SIG-M5 (cell line): Measurements from ENCODE around the gene NCEH1.

Experiments used
- DNase-seq: peaks from one replicate; lab custom pipeline; 2025; lab: John Stamatoyannopoulos, UW

Gene NCEH1

DNA sequence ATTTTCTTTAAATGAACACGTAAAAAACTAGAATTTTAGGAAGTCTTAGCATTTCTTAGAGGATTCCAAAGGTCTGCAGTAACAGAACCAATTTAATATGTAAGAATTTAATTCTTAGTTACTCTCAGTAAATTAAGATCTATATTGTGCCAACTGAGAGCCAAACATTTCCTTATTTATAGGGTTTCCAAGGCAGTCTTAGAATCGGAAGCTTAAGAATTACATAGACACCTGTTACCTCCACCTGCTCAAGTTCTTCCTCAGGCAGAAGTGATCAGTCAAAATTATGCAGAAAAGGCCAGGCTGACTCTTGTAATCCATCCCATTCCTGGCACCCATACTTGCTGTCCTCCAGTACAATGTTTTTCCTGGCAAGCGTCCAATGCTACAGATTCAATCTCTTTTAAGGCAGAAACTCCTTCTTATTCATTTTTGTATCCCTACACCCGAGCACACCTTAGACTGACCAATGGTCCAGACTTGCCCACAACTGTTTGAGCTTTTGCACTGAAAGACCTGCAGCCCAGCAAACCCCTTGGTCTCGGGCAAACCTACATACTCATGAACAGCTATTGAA lies 64.3 kb downstream of the NCEH1 start:
- DNase-seq = no peak

DNA sequence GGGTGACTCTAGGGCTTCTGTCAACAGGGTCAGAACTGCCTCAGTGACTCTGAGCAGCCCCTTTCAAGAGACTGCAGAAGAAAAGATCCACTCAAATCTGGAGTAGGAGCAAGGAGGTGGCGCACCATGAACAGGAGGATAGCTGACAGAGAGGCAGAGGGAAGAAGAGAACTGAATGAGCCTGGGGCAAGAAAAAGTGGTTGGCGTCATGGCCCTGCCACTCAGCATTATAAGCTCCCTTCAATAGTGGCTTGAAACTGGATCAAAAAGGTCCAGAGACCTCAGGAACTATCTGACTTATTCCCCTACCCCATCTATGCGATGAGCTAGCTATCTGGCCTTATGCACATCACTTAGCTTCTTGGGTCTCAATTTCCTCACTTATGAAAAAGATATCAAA lies 66.6 kb downstream of the NCEH1 start:
- no peak for DNase-seq

DNA sequence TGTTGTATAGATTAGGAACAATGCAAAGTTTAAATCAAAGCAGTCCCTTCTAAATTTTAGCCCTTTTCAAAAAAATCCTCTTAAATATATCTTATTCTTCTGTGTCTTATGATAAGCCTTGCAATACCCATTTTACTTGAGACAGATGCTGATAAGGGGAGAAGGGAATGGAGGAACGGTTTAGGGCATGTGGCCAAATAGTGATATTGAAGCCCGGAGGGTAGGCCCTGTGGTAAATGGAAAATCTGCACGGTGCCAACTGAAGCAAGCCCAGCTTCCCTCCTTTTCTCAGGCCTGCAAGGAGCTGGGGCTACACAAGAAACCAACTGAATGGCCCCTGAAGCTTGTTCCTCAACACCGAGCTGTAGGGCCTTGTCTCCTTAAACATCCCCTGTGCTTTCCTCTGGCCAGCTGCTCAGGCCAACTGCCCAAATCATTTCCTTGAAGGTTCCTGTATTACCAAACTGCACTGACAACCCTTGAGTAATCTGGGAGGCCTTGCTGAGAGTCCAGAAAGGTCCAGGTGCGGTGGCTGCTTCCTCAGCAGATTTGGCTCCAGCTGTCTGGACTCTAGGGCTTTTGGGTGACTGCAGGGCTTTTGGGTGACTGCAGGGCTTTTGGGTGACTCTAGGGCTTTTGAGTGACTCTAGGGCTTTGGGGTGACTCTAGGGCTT lies 67.2 kb downstream of the NCEH1 start:
- no peak for DNase-seq

DNA sequence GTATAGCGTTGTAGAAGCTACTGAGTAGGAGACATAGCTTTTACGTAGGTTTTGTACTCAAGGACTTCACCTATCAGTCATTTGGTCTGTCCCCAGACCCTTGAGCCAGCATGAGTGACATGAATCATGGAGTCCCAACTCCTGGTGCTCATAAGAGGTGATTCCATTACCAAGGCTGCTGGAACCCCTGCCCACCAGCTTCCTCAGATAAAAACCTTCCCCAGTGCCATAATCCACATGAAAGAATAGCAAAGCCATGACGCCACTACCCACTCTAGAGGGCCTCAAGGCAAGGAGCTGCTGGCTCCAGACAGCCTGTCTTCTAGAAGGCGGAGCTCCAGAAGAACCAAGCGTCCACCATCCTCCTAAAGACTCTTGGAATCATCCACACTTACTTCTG lies 69.6 kb downstream of the NCEH1 start:
- no peak for DNase-seq

DNA sequence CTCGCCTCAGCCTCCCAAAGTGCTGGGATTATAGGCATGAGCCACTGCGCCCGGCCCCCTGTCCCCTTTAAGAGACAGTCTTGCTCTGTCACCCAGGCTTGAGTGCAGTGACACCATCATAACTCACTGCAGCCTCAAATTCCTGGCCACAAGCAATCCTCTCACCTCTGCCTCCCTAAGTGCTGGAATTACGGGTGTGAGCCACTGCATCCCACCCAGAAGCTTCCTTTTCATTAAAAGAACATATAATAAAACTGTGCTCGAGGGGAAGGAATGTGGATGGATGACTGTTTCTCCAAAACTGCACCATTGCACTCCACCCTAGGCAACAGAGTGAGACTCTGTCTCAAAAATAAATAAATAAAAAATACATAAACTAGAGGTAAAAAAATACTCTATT lies 70.1 kb downstream of the NCEH1 start:
- DNase-seq = no peak

DNA sequence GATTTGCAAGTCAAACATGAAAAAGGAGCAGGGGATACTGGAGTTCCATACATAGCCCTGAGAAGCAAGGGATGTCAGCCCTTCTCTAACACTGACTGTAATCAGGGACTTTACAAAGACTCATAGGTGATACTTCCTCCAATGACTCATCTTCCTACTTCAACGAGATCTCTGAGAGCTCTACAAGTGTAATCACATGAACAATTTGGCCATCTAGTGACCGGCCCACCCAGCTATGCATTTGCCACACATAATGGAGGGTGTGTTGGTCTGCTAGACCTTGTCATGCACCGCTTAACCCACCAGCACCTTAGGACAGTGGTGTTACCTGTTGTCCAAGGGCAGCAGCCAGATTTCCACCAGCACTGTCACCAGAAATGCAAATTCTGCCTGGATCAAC lies 75.3 kb downstream of the NCEH1 start:
- DNase-seq = no peak

DNA sequence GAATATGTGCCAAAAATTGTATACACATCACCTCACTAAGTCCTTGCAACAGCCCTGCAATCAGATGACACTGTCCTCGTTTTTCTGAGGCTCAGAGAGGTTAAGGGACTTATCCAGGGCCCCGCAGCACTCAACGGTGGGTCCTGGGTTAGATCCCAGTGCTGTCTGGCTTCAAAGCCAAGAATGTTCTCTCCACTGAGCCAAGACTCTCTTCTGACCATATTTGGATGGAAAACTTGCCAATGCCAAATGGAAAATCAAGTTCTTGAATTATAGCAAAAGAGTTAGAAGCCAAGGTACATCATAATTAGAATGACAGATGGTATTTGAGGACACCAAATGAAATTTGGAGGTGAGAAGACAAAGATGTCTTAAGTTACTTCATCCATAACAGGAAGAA lies 75.9 kb downstream of the NCEH1 start:
- no peak for DNase-seq

DNA sequence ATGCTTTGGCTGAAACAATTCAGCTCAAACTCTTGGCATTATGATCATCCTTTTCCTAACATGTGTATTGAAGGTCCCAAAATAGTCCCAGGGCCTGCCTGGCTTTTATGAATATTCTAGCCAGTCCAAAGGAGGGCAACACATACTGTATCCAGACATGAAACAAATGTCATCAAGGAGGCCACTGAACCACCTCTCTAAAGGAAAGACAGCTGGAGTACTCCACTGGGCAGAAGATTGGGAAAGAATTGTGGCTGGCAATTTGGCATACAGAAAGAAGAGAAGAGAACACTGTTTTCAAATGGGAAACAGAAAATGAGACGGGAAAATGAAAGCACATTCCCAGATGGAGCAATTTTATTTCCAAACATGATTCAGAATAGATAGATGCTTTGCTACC lies 80.6 kb downstream of the NCEH1 start:
- no peak for DNase-seq

DNA sequence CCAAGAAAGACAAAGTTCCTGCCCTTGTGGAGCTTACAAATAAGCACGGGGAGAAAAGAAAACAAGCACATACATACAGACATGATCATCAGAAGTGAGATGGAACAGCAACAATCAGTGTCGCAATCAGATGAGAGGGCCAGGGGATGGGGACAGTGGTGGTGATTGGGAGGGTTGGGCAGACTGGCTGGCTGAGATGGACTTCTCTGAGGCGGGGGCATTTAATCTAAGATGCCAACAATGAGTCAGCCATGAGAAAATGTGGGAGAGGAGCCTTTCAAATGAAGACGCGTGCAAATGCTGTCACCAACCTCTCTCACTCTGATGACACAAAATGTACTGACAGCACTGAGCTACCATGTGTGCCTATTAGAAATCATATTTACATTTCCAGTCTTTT lies 81.4 kb downstream of the NCEH1 start:
- DNase-seq = no peak

DNA sequence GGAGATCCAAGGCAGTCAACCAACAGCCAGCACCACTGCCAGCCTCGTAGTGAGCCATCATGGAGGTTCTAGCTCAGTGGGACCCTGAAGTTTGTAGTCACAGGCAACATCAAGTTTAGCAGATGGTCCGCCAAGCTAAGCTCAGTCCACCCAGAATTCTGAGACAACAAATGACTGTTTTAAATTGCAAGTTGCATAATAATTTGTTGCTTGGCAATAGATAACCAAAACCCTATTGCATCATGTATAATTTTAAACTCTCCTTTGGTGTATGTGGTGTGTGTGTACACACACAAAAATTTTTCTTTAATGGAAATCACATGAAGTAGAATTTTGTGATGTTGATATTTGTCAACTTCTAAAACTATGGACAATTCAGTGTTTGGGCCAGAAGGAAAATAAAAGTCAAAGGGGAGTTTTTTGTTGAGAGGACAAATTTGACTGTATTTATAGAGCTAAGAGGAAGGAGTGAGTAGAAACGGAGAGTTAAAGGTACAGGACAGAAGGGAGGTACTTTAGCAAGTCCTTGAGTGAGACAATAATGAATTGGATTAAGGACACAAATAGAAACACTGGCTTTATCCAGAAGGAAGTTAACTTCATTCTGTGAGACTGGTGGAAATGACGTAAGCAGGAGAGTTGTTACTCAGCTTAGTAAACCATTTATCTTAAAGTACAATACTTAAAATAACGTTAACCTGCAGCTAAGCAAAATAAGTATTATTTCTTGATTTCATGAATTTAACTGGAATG lies 83.6 kb downstream of the NCEH1 start:
- DNase-seq = peak; percentile 72

DNA sequence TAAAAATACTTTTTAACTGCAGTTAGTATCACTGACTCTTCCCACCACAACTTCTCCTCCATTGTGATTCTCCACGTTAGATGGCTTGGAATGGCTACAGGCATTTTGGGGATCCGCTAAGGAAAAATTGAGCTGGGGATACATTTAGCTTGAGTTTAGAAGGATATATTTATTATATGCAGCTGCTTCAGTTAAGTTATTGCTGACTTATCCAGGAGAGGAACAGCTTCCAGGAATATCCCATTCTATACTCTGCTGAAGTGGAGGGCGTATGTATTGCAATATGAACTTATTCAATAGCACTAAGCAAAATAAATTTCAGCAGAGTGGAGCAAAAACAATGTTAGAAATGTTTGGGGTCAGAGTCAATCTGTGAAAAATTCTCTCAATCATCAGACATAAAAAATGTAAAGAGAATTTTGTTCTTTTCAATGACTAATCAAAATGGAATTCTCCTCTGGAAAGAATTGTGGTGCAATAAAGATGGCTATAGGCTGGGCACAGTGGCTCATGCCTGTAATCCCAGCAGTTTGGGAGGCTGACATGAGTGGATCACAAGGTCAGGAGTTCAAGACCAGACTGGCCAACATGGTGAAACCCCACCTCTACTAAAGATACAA lies 84.7 kb downstream of the NCEH1 start:
- DNase-seq = no peak

DNA sequence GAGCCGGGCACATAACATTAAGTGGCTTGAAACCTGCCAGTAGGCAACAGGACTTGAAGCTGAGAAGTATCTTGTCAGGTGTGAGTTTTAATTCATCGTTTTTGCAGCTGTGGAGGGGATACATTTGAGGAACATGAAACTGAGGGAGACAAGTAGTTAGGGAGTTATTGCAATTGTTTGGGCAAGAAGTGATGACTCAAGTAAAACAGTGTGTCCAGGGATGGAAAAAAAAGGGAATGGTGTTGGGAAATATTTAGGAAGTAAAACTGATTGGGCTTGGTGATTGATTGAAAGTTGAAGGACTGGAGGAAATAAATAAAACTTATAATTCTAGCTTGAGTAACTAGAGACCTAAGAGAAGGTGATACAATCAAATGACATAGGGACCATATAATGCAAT lies 85.5 kb downstream of the NCEH1 start:
- DNase-seq = no peak

DNA sequence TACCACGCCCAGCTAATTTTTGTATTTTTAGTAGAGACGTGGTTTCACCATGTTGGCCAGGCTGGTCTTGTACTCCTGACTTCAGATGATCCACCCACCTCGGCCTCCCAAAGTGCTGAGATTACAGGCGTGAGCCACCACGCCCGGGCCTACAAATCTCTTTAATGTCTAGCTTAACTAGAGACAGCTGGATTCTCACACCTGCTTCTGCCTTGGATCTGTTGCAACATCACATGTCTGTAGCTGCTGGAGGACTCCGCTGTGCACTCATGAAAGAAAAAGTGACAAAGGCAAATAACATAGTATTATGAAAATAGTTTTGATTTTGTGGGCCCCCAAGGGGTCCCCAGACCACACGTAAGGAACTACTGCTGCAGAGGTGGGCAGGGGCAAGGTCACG lies 85.9 kb downstream of the NCEH1 start:
- DNase-seq = no peak

DNA sequence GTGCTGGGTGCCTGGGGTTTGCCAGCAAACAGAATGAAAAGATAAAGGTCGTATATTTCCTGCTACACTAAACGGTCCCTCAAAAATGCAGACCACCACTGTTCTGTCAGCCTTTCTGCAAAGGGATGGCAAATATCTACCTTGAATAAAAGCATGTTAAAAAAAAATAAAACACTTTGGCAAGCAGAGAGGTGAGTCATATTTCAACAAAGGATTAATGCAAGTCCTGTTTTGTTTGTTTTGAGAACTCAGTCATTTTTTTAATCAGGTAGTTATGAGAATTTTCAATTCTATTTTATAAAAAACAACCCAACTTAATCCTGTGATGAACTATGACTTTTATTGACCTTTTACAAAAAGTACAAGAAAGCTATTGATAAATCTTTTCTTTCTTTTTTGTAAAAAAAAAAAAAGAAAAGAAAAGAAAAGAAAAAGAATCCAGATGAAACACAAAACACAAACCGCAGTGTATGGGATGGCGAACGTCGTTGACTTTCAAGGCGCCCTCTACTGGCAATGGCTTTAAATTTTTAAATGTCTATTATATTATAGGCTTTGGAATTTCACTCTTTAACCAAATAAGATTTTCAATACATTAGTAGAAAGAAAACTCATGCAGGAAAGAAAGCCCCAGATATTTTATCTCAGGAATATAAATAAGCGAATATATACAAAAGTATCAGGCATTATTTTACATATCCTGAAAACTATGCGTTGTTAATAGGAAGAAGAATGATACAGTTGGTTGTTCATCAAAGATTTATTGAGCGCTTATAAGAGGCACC lies 87.8 kb downstream of the NCEH1 start:
- no peak for DNase-seq

DNA sequence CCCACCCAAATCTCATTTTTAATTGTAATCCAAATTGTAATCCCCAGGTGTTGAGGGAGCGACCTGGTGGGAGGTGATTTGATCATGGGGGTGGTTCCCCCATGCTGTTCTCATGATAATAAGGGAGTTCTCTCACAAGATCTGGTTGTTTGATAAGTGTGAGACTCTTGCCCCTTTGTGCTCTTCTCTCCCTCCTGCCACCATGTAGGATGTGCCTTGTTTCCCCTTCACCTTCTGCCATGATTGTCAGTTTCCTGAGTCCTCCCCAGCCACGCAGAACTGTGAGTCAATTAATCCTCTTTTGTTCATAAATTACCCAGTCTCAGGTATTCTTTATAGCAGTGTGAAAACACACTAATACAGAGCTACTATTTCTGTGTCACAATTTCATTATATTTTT lies 88.7 kb downstream of the NCEH1 start:
- no peak for DNase-seq

DNA sequence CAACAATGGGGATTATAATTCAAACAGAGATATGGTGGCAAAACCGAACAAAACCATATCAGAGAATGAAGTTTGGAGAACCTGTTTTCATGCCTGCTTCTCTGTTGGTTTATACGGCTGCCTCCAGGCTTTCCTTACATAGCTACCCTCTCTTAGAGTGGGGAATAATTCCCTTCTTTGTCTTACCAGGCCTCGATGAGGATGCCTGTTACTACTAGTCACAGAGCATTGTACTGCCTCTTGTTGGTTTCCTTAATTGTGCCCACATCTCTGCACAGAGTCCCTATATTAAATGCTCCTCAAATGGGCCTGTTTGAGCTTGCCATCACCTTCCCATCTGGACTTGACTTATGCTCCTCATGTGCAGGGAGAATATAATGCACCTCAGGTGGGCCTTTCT lies 92.9 kb downstream of the NCEH1 start:
- no peak for DNase-seq

DNA sequence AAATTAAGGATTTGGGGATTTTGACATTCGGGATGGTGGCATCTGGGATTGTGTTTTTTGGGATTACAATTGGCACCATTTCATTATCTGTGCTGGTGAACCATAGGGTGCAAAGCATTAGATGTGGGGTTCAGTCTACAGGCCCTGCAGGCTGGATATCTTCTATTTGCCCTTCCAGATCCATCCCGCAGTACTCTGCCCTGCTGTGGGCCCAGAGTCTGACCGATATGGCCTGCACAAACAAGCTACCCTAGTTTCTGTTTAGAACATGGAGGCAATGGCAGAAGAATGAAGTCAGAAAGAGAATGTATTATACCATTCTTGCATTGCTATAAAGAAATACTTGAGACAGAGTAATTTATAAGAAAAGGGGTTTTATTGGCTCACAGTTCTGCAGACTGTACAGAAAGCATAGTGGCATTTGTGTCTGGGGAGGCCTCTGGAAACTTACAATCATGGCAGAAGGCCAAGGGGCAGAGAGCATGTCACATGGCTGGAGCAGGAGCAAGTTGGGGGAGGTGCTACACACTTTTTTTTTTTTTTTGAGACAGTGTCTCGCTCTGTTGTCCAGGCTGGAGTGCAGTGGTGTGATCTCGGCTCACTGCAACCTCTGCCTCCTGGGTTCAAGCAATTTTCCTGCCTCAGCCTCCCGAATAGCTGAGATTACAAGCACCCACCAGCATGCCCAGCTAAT lies 93.7 kb downstream of the NCEH1 start:
- no peak for DNase-seq

DNA sequence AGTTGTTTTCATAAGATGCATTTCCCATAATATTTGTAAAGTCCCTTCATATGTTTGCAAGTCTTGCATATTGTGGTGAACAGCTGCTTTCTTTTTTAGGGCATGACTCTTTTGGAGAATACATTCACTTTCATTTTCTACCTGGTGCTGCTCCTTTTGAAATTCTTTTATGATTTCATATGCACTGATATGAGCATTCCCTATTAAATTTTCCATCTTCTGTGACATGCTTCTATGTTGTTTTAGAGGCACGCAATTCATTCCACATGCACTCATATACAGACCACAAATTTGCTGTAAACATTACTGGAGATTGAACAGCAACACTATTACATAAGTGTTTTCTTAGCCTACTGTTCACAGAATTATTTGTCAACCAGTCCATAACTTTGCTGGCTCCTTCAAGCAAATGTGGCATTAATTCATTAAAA lies 94.8 kb downstream of the NCEH1 start:
- no peak for DNase-seq

DNA sequence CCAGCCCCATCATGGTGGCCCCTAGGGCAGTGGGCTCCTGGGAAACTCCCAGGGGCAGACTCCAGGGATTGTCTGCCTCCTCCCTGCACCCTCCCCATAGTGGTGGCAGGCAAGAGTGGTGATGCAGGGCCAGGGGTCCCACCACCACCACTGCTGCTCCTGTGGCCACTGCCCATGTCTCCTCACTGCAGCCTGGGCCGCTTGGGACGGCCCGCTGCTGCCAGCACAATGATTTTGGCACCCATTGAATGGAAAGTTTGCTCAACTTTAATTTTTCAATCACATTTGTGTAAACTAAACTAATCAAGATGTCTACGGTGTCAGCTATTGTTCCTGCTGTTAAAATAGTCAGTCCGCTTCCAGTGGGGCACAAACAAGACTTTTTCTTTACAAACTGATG lies 95.6 kb downstream of the NCEH1 start:
- DNase-seq = no peak

DNA sequence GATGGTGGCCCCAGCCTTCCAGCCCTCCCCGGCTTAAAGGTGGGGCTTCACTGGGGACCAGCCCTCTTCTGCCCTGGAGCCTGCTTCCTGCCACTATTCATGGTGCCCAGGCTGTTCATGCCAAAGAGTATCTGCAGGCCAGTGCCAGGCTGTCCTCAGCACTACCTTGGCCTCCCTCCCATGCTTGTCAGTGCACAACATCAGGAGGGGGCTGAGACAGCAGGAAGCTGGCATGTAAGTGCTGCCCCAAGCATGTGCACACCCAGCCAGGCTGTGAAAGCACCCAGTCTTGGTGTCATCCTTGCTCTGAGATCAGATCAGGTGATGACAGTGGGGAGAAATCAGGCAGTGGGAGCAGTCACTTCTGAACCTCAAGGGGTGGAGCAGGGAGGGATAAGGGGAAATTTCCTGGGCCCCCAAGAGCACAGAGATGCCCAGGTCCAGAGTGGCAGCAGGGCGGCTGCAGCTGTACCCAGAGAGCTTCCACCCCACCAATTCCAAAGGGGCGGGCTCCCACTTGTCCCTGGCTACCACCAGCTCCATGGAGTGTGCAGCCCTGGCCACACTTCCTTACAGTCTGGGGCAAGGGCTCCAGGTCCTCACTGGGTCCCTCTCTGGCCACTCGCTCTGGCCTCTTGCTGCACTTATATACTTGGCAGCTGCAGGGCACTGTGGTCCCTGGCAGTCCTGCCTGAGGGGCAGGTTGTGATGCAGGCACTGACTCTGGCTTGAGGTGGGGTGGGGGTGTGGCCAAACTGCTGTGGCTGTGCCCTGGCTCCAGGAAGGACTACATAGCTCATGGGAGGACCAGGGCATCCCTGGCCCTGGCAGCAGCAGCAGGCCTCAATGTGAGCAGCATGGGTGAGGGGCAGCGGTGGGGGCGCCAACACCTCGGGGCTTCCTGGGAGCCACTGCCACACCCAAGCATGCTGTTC lies 96.3 kb downstream of the NCEH1 start:
- DNase-seq = no peak

DNA sequence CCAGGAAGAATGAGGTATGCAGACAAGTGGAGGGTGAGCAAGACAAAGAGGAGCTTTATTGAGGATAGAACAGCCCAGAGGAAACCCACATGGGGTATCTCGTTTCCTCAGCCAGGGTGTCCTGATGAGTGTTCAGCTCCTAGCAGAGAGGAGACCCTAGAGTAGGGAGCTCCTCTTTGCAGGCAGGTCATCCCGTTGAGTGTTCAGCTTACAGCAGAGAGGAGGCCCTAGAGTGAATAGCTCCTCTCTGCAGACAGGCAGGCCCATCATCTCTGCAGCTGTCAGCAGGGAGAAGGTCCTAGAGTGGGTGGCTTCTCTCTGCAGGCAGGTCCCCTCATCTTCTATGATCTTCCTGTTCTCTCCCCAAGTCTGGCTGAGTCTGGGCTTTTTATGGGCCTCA lies 97.0 kb downstream of the NCEH1 start:
- no peak for DNase-seq
